Stimulated activated CD8-positive, alpha-beta memory T cell treated with anti-CD3 and anti-CD28 coated beads, Interleukin-15, amount 100 ng/mL, for 1 hour (primary cell): ENCODE data around the gene SCN9A.
"Not testable (repeated sequence)": the region's sequence is repeated elsewhere in the genome, so short reads cannot be mapped to it uniquely, and the experiment has no call there.

Experiments used
- DNase-seq: peaks from one replicate; pipeline ENCODE4 v3.0.0-alpha.2; 2020; ENCODE audit warnings: low read depth

SCN9A gene

DNA sequence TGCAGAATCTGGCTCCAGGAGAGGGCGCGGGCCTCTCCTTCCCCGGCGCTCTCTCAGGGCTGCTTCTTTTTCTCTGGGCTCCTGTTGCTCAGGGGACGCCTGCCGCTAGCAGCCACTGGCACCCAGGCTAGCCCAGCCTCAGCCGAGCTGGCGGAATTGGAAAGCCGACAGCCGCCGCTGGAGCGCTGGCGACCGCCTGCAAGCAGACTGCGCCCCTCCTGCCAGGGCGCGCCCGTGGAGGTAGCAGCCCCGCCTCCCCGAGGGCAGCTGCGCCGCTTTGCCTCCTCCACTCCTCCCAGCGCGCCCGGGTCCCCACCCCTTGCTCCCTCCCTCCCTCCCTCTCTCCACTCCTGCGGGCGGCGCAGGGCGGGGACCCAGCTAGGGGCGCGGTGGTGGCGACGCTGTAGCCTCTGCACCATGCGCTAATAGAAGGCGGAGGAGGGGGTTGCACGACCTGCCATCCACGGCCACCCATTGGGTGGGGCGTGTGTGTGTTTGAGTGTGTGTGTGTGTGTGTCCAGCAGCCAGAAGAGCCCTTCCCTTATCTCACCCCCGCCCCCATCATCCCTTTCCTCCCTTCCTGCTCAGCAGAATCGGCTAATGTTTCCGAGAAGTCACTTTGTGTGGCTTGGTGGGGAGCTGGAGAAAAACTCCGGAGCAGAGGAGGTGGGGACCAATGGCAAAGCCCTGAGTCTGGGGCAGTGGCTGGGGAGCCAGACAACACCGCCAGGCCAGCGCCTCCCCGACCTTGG is at the start of gene SCN9A:
SCN9A (minus strand) TSS at position 209 of the 752 bp plus-strand sequence. CDS start 64,188 bp downstream, outside the sequence.
- DNase-seq = no peak

DNA sequence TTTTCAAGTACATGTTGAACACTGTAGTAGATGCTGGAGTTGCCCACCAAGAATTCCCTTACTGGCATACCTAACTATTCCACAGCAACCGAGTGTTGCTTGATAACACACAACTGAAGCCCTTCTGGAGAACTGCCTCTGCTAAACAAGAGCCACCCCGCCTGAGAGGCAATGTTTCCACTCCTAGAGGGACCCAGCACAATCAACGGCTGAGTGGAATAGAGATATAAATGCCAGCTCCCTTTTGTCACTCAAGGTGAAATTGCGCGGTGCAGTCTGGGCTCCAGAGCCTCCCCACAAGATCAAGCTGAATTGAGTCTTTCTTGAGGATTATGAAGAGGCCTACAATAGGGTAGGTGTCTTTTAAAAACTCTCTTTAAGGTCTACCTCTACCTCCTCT is 49.1 kb upstream of the SCN9A start:
- DNase-seq = no peak

DNA sequence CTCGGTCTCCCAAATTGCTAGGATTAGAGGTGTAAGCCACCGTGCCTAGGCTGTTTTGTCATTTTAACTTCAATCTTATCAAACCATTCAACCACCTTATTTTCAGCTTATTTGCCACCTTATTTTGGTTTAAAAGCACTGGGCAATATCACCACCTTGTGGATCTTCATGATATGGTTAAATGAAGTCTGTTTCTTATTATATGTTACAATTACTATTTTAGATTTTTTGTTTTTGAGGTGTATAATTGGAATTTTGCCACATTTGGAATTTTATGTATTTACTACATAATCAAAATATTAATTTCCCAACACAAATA is 43.8 kb upstream of the SCN9A start:
- no peak for DNase-seq

DNA sequence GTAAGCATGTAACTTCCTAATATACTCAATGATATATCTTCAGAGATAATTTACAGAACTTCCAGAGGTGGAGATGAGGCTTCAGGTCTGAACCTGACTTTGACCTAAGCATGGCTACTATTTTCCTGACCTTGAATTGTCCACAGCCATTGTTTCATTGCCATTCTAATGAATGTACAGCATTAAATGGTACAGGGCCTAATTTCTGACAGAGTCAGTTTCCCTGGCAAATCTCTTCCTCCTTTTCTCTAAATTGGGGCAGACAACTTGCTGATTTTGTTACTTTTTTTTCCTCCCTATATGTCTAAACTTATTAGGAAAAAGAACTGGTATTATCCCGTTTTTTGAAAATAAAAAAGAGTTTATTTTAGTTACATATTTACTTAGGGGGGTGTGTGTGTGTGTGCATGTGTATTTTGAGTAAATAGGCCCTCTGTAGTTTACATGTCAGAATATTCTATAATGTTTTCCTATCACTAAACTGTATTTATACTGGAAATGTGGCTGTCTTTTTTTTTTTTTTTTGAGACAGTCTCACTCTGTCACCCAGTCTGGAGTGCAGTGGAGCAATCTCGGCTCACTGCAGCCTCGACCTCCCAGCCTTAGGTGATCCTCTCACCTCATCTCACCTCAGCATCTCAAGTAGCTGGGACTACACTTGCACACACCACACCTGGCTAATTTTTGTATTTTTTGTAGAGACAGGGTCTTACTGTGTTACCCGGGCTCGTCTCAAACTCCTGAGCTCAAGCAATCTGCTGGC is 43.3 kb upstream of the SCN9A start:
- no peak for DNase-seq

DNA sequence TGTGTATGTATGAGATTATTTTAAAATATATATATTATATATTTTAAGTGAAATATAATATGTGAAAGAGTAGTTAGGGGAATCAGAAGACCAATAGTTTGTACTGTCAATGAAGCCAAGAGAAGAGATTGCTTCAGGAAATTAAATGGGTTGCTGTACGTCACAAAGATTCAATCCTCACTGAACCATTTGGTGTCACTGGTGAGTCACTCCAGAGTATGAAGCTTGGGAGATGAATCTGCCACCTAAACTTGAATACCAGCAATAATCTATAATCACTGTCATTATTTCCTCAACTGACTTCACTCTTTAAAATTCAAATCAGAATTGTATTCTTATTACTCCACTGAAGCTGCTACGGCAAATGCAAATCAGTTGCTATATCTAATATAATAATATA is 41.9 kb upstream of the SCN9A start:
- no peak for DNase-seq

DNA sequence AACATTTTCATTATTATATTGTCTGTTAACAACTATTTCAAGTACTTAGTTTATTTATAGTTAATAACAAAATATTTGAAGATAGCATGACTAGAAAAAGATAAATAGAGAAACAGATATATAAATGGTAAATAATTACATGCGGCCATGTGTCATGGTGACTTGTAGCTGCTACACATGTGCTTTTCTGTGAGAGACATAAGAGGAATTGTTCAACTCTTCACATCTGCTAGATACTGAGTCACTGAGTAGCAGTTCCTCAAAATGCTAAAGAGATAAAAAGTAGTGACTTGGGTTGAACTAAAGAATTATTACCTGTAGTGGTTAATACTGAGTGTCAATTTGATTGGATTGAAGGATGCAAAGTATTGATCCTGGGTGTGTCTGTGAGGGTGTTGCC is 37.5 kb upstream of the SCN9A start:
- DNase-seq = no peak

DNA sequence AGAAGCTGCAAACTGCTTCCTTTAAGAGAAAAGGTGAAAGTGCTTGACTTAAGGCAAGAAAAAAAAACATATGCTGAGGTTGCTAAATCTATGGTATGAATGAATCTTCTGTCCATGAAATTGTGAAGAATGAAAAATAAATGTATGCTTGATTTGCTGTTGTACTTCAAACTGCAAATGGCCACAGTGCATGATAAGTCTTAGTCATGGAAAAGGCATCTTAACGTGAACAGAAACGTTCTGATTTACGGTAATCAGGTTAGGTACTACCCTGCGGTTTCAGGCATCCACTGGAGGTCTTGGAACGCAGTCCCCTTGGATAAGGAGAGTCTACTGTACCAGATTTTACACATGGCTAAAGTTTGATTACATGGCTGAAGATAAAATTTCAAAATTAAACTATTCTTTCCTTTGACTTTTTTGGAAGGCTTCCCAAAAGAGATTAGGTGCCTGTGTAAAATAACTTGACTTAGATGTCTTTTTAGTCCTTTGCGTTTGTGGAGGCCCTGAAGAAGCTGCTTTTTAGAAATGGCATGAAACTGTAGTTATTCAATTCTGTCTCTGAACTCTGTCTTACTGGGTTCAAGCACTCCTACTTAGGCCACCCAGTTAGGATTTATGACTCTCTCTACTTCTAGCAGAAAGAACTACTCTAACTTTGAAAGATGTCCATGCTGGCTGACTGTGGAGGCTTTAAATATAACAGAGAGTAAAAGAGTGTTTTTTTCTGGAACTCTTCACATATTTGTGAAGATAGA is 35.9 kb upstream of the SCN9A start:
- no peak for DNase-seq

DNA sequence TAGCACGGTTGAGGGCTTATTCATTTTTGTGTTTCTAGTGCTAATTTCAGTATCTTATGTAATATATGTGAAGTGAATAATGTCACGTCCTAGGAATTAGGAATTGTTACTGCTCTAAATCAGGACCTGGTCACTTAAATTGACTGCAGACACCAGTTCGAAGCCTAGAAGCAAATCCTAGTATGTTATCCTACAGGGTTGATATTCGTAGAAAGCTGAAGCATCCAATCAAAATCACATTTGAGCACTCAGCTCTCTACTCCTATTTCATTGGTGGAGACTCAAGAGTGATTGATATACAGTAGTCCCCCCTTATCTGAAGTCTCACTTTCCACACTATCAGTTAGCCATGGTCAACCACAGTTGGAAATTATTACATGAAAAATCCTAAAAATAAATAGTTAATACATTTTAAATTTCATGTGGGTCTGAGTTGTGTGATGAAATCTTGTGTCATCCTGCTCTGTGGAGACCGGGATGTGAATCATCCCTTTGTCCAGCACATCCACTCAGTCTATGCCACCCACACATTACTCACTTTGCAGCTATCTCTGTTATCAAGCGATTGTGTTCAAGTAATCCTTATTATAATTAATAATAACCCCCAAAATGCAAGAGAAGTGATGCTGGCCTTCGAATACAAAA is 35.2 kb upstream of the SCN9A start:
- DNase-seq = no peak

DNA sequence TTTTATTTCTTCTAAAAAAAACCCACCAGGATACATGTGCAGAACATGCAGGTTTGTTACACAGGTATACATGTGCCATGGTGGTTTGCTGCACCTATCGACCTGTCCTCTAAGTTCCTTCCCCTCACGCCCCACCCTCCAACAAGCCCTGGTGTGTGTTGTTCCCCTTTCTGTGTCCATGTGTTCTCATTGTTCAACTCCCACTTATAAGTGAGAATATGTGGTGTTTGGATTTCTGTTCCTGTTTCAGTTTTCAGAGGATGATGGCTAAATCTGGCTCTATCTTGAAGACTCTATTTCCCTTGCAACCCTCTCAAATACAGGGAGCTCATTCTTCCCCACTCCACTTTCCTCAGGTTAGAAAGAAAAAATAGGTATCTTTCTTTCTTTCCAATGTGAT is 32.0 kb upstream of the SCN9A start:
- DNase-seq = not testable (repeated sequence)

DNA sequence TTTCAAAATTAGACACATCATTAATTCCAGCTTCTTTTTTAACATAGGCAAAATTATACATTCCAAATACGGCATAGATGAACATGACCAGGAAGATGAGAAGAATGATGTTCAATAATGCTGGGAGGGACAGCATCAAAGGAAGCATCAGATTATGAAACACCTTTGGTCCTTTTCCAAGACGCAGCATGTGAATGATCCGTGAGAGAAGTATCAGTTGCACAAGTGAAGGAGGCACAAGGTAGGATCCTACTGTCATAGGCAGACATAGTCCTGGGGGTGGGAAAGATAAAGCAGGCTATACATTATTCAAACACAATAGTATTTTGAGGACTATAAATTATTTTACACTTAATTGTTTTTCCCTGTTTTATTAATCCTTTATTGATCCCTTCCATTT is 30.6 kb upstream of the SCN9A start:
- DNase-seq = no peak

DNA sequence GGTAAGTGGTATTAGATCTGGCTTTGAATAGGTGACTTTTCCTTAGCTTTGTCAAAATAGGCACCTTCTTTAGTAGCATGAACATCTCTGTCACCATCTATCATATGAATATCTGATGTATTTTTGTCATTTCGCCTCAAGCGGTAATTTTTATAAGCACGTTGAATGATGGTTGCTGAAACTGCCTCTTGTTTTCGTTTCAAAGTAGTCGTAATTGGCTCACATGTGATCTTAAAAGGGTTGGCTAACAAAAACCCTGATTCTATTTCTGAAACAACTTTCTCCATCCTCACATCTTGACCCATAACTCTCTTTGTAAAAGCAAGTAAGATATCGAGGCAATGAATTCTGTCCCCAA is 29.8 kb upstream of the SCN9A start:
- DNase-seq = no peak

DNA sequence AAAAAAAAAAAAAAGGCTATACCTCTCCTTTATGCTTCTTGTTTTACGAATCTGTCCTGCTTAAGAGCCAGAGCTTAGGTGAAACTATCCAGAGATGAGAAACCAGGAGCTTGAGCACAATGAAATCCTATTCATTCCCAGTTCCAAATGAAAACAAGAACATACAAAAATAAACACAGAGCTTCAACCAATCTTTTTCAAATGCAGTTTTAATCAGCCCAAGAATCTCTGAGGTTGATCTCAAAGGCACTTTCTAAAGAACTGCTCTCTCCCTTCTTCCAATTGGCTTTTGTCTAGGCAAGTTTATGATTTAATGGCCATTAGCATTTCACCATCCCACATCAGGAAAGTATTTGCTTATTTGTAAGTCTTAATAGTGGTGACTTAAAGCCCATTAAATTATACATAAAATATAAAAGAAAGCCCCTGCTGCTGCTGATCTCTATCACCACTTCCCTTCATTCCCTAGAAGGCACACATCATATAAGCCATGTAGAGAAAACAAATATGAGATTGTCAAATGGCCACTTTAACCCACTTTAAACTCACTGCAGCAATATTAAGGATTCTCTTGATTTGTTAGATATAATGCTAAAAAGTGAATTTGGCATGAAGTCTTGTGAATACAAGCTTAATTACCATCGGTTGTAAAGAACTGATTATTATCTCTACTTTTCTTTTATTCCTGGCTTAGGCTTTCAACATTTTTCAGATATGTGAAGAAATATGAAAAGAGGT is 29.3 kb upstream of the SCN9A start:
- DNase-seq = no peak

DNA sequence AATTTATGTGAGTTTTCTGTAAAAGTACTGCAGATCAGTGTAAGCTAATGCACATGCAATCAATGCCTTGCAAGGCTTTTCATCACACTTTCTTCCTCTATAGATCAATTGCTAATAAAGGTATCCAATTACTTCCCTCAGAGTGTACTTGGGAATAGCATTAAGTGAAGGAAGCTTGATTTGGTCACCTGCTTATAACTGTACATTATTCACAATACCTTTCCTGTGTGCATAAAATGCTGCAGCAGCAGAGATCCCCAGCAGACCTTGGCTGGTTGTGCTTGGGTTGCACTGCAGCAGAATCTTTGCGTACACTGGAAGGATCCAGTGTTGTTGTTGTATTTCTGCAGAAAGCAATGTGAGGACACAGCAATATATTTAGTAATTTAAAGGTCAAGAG is 18.5 kb upstream of the SCN9A start:
- DNase-seq = no peak

DNA sequence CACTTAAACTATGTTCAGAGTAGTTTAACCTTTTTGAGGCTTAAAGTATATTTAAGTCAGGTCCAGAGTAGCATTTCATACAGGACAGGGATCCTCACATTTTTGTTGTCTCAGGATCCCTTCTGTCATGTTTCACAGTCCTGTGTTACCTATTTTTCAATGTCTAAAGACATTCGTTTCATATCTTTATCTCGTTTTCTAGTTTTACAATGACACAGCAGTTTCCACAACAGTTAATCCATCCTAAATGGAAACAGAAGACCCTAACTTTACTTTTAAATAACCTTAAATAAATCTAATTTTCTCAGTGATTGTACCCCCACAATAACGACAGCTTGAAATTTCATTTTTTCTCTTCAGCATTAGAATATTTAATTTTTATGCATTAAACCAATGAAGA is 17.3 kb upstream of the SCN9A start:
- DNase-seq = no peak

DNA sequence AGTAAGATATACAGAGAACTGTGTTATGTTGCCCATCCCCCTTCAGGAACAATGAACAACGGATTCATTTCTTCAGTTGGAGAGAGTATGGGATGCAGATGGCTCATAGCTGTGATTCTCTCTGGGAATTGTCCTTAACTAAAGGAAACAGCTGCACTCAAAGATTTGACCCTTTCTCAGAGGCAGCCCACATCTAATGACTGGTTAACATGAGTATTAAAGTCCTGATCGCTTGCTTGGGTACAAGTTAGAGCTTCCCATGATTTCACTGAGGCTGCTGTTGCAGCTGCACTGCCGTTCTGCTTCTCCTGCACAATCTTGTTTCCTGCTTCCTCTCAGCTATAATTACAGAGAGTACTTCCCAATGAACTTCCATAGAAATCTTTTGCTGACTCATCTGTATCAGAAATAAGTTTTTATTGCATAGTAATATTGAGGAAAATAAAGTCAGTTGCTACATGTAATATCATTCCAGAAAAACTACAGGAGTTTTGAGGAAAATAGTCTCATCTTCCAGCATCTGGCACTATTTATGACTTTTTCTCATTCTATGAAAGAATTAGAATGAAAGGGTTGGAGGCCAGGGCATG is 12.8 kb upstream of the SCN9A start:
- no peak for DNase-seq

DNA sequence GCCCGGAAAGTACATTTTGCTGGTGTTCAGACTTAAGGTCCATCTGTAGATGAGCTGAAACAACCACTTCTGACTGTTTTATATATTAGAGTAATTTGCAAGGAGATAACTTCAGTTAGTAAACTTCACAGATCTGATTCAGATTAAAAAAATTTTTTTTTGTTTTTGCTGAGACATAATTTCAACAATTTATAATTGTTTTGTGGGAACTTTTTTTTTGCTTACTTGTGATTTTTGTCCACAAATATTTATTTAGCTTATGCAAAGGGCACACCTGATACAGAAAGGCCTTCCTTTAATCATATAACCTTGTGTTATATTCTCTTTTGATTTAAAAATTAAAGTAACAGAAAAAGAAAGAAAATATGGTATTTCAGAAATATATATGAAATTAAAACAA is 9.6 kb upstream of the SCN9A start:
- DNase-seq = no peak

DNA sequence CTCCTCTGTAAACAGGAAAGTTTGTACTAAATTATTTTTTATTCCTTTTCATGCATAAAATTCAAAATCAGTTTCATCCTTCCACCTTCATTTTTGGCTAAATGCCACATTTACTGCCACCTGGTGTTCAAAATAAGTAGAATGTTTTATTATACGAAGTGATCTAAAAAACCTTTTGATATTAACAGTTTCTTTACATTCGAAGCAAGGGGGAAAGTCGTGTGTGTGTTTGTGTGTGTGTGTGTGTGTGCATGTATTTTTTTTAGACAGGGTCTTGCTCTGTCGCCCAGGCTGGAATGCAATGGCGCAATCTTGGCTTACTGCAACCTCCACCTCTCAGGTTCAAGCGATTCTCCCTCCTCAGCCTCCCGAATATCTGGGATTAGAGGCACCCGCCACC is 9.0 kb upstream of the SCN9A start:
- no peak for DNase-seq

DNA sequence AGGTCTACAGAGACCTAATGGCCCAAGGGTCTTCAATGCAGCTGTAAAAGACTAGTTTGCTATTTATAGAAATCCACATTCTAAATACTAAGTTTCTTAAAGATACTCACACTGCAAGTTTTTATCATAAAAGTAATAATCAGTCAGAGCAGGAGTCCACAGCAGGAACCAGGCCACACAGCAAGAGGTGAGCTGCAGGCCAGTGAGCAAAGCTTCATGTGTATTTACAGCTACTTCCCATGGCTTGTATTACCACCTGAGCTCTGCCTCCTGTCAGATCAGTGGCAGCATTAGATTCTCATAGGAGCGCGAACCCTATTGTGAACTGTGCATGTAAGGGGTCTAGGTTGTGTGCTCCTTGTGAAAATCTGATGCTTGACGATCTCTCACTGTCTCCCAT is 6.7 kb upstream of the SCN9A start:
- DNase-seq = no peak

DNA sequence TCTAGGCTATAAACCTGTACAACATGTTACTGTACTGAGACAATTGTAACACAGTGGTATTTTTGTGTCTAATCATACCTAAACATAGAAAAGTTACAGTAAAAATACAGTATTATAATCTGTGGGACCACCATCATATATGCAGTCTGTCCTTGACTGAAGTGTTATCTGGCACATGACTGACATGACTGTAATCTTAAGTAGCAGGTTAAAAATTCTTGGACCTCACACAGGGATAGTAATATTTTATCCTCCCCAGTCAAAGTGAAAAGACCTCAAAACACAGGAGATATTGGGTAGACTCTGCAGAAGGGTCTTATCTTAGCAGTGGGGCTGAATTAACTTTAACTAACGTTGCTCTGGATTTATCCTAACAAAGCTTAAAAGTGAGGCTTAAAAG is 4.9 kb upstream of the SCN9A start:
- no peak for DNase-seq

DNA sequence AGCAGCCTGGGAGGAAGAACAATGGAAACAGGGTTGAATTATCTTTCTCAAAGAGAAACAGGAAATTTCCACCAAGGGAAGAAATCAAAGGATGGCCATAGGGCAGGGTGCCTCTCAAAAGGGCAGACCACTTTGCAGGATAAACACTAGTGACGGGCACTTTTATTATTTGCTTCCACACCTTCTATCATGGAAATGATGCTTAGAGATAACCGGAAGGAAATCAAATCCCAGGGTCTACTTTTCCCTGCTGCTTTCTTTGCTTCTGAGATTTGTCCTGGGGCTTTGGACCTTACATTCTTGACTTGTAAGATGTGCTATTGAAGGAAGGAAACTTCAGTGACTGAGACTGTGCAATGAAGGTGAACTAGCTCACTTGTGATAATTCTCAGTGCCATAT is 1.1 kb upstream of the SCN9A start:
- DNase-seq = no peak

DNA sequence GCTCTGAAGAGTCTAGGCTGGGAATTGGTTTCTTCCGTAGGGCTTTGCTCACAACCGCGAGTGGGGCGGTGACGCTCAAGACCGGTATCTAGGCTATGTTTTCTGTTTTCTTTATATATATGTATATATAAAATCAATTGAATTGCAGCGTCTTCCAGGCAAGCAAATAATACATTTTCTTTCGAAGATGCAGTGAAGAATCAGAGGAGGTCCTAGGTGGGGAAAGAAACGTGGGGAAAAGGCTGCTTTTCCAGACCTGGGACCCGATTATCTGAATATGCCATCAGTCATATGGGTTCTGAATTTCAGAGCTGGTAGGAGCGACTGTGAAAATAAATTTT is 714 bp upstream of the SCN9A start:
- DNase-seq = no peak

DNA sequence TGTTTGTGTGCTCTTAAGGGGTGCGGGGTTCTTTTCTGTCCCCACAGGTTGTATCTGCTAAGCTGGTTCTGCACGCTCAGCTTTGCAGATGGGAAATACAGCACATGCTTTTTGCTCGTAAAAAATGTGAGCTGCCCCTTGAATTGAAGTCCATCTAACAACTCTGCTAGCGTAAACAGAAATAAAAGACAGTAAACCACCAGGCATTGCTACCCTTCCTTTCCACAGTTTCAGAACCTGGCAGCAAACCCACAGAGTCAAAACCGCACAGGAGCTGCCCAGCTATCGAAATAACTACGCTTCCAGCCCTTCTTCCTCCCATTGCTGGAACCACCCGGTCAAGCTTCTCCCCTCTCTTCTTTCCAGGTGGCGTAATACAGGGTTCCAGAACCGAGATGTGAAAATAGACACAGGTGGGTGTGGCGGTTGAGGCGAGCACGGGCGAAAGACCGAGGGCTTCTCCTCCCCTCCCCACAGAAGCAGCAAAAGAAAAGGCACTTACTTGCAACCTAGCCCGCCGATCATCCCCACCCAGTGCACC is 479 bp downstream of the SCN9A start:
- DNase-seq = no peak
